ENCODE data around the gene HTR2B.
"Not testable (repeated sequence)": the region's sequence is repeated elsewhere in the genome, so short reads cannot be mapped to it uniquely, and the experiment has no call there.

Gene HTR2B

GRCh38 chr2:231124838-231125568 is at the start of gene HTR2B:
HTR2B (minus strand) TSS chr2:231125042; CDS start chr2:231123764, 1,278 bp downstream.
- no peak for DNase-seq

- DNase-seq, result no peak
These were observed 49.4 kb upstream of the HTR2B start for GRCh38 chr2:231174211-231174651.

- DNase-seq, result no peak
These were observed 47.2 kb upstream of the HTR2B start for GRCh38 chr2:231172025-231172424.

- no peak for DNase-seq
These were observed 45.2 kb upstream of the HTR2B start for GRCh38 chr2:231170055-231170454.

DNA sequence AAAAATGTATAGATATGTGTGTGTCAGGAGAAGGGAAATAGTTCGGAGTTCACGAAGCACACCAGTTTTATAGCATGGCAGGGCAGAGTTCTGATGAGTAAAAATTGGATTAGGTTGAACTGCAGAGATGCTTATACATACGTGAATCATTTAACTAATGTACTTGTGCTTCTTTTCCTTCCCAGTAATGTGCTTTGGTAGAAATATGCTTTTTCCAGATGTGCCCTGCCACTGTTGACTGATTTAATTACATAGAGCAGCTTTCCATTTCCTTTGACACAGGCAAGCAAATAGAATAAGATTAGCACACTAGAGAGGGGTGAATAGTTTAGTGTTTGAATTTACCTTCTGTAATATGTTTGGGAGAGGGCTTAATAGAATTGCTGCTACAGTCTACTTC is 44.6 kb upstream of the HTR2B start:
- no peak for DNase-seq

GRCh38 chr2:231168460-231169139 is 43.8 kb upstream of the HTR2B start:
- DNase-seq, result no peak

DNA sequence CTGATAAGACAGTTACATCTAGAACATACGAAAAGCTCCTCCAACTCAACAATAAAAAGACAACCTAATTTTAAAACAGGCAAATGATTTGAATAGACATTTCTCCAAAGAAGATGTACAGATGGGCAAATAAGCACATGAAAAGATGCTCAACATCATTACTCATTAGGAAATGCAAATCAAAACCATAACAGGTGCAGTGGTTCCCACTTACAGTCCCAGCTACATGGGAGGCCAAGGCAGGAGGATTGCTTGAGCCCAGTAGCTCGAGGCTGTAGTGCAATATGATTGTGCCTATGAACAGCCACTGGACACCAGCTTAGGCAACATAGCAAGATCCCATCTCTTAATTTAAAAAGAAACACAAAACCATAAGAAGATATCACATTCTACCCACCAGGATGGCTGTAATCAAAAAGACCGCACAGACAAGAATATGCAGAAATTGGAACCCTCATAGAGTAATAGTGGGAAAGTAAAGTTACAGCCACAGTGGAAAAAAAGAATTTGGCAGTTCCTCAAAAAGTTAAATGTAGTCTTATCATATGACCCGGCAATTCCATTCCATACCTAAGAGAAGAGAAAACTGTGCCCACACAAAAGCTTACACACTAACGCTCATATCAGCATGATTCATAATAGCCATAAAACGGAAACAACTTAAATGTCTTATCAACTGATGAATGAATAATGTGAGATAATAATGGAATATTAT is 43.1 kb upstream of the HTR2B start:
- DNase-seq, result no peak

GRCh38 chr2:231163414-231164095 is 38.7 kb upstream of the HTR2B start:
- DNase-seq, result no peak

DNA sequence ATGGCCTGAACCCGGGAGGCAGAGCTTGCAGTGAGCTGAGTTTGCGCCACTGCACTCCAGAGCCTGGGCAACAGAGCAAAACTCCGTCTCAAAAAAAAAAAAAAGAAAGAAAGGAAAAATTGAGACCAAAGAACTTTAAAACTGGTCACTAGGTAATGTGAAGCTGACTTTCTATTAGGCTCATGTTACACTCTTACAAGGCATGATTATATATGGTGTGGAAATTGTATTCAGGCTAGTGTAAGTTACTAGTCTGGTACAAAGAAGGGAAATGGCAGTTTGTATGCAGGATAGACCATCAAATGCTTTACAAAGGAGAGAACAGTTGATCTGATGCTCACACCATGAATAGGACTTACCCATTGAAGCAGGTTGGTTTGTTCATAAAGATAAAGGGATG is 38.2 kb upstream of the HTR2B start:
- DNase-seq, result no peak

GRCh38 chr2:231161877-231162329 is 37.1 kb upstream of the HTR2B start:
- DNase-seq, result no peak

- no peak for DNase-seq
These were observed 36.5 kb upstream of the HTR2B start for GRCh38 chr2:231161252-231161839.

DNA sequence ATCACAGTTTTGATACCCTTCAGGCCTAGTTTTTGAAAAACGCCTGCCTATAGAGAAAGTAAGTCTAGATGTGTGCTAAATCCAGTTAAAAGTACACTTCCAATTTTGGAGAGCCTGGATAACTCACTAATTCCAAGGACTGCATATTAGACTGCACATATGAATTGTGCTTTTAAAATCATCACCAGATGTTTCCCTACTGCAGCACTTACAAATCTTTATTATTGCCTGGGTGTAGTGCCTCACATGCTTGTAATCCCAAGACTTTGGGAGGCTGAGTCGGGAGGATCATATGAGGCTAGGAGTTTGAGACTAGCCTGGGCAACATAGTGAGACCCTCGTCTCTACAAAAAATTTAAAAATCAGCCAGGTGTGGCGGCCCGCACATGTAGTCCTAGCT is 35.9 kb upstream of the HTR2B start:
- DNase-seq, result no peak

GRCh38 chr2:231159306-231159705 is 34.5 kb upstream of the HTR2B start:
- DNase-seq, result no peak

GRCh38 chr2:231152800-231153557 is 28.1 kb upstream of the HTR2B start:
- DNase-seq, result no peak

DNA sequence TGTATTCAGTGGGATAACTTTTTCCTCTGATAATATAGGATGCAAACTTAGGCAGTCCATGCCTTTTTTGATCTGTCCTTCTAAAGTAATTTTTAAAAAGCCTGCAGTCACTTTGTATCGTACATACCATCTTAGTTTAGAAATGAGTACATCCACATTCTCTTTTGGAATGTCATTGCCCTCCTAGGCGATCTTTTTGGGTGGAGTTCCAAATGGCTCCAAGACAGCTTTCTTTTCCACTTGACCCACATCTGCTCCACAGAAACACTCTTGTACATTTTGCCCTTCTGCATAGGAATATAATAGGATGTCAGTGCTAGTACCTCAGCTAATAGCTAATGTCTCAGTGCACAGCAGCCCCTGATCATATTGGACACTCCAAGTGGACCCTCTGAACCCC is 21.8 kb upstream of the HTR2B start:
- no peak for DNase-seq

- DNase-seq, result no peak
These were observed 20.1 kb upstream of the HTR2B start for GRCh38 chr2:231144896-231145295.

DNA sequence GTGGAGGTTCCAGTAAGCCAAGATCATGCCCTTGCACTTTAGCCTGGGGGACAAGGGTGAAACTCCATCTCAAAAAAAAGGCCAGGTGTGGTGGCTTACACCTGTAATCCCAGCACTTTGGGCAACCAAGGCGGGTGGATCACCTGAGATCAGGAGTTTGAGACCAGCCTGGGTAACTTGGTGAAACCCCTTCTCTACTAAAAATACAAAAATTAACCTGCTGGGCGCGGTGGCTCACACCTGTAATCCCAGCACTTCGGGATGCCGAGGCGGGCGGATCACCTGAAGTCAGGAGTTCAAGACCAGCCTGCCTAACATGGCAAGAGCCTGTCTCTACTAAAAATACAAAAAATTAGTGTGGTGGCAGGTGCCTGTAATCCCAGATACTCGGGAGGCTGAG is 16.0 kb upstream of the HTR2B start:
- not testable (repeated sequence) for DNase-seq

DNA sequence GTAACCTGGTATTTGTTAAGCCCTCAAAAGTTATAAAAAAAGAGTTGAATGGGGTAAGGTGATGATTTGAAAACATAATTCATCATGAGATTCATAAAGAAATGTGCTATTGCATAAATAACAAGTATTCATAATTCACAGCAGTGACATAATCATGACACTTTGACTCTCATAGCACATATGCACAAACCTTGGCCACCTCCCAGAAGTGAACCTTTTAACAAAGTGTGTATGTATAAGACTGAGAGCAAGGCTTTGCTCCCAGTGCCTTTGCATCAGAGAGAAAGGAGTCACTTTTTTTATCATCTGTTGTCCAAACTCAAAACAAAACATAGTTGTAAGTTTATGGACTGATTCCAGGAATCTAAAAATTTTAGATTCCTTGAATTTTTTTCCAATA is 15.0 kb upstream of the HTR2B start:
- DNase-seq, result no peak

DNA sequence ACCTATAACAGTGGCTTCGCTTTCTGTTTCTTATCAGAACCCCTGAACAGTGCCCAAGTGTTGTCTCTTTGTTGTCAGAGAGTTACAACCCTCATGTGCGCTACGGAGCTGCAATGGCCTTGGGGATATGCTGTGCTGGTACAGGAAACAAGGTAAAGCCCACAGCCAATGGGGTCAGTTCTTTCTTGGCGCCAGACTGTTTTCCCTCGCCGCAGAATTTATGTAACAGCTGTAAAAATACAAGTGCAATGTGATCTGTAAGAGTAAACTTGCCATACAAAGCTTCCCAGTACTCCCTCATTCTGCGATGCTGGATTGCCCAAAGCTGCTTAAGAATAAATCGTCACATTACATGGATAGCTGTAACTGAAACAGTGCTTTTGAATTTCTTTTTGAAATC is 13.9 kb upstream of the HTR2B start:
- DNase-seq, result no peak

GRCh38 chr2:231134910-231135655 is 10.2 kb upstream of the HTR2B start:
- DNase-seq, result no peak

GRCh38 chr2:231133365-231134099 is 8.7 kb upstream of the HTR2B start:
- no peak for DNase-seq

Data from KG1 (cell line).